ENCODE measurements around the gene VEGFC. TPM values are rescaled to one million over a fixed set of nuclear protein-coding genes. Genes with fewer than 3 reads are reported as not detected.

Gene VEGFC
- polyA plus RNA-seq, 1 donor: 8.4 TPM

DNA sequence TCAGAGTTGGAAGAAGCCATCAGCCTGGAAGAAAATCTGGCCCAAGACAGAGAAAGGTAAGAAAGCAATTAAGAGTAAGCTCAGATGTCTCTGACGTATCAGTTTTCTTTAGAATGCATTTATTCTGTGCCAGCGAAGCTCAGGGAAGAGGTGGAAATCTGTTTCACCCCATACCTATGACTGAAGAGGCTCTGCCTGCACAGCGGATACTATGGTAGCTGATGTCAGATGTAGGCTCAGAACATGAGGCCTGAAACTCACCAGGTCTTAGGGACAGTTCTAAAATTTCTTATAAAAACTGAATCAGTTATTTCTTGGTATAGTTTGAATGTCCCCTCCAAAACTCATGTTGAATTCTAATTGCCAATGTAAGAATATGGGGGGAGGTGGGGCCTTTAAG lies 30.9 kb downstream of the VEGFC start:
- no peak for DNase-seq

DNA sequence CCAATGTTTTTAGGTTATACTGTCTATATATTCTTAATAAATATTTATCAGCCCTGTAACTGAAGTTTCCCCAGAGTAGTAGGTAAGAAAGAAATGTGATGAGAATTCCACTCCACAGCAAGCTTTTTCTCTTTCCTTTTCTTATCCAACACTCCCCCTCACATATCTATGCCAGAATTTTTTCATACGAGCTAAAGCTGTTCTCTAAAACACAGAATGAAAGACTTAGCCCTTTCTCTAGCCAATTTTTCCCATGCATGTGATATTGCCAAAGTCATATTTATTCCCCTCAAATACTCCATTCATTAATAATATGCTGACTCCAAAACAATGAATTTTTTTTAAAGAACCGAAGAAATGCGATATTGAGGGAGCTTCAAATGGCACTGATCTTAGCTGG lies 32.3 kb downstream of the VEGFC start:
- DNase-seq: no peak

DNA sequence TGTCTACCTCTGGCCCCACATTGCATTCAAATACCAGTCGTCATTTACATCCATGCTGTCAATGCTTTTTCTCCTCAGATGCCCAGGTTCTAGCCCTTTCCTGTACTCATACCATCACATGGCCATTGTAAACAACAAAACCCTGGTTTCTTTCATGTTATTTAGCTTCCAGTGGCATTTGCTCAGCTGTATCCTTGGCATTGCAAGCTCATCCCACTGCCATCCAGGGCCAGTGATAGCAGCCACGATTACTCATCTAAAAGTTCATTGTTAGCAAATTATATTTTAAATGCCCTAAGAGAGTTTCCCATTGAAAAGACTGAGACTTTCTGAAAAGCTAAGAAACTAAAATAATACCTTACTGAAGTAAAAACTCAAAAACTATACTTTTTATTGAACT lies 34.0 kb downstream of the VEGFC start:
- no peak for DNase-seq

DNA sequence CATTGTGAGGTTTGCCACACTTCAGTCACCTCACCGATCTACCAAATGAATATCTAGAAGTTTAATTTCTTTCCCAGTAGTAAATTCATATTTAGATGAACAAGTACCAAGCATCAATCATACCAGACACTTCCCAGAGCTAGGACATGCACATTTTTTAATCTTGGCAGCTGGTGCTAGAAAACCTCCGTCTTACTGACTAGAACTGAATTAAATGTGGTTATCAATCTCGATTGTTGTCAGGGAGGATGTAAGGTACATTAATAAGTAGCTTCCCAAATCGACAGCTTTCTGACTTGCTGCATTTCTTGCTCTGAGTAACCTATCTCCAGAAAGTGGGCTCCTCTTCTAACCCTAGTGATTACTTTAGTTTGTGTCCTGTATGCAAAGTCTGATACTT lies 34.4 kb downstream of the VEGFC start:
- no peak for DNase-seq

DNA sequence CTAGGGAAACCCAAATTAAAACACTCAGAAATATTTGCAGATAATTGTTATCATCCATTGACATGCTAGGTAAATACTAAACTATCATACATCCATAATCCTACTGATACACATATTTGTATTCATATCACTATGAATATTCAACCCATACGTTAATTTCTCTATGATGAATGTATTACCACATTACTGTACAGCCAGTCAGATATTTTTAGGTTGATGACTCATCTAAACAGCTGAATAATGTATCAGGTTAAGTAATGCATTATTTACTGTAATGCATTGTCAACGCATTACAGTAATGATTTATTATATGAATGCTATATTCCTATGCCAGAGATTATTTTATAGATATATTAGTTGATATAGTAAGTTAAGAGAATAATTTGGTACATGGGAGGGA lies 37.1 kb downstream of the VEGFC start:
- no peak for DNase-seq

DNA sequence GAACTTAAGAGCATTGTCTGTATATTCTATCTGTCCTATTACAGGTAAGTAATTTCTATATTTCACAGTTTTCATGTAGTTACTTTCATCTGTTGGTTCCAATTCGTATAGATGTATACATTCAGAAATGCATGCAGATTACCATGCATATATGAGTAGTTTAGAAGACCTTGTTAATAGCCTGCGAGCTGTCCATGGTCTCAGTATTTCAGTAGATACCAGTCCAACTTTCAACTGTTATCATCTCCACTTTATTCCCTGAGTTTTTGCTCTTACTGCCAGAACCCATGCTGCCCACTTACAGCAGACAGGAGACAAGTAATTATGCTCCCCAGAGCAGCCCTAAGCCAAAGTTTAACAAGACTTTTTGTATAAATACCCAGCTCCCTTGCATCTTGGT lies 37.7 kb downstream of the VEGFC start:
- DNase-seq: no peak

GRCh38 chr4:176753049-176753448 lies 39.7 kb downstream of the VEGFC start:
- no peak for DNase-seq

GRCh38 chr4:176752191-176752749 lies 40.5 kb downstream of the VEGFC start:
- no peak for DNase-seq

DNA sequence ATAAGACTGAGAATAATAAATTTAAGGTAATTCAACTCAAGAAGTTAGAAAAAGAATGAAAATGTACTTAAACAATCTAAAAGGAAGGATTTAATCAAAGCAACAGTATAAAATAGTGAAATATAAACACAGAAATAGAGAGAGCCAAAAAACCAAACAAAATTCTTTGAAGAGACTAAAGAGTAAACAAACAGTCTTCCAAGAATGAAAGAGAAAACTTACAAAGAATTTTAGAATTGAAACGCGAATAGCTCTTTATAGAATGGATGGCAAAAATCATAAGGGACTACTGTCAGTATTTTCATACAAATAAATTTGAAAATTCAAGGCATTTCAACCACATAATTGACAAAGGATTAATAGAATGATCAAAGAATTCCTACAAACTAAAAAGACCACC lies 41.7 kb downstream of the VEGFC start:
- DNase-seq: no peak

DNA sequence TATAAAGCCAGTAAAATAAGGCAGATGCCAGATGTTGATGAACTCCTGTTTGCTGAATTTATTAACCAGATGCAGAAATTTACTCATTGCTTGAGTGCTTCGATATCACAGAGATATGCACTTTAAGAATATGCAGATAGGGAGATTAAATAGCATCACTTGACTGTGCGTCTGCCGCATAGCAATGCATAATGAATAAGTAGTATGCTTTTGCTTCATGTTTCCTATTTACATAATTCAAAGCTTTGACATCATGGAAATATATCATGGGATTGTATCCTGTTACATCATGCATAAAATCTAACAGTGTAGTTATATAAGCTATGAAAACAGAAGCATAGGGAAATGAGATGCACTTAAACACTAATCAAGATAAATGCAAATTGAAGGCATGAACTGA lies 45.9 kb downstream of the VEGFC start:
- DNase-seq: no peak

DNA sequence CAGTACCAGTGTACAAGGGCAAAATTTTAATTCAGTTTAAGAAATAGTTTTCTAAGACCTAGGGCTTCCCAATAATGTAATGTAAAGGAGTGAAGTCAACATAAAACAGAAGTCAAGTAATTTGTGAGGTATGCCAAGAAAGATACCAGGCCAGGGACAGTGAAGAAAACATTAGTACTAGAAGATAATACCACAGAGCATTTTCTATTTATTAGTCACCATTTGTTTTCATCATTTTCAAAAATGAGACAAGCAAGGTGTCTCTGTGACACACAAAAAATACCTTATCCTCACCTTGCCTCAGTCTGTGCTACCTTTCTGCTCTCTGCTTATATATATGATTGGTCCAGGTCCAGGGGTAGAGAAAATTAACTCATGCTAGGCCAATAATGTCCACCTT lies 46.8 kb downstream of the VEGFC start:
- DNase-seq: no peak

GRCh38 chr4:176744091-176744490 lies 48.6 kb downstream of the VEGFC start:
- no peak for DNase-seq

DNA sequence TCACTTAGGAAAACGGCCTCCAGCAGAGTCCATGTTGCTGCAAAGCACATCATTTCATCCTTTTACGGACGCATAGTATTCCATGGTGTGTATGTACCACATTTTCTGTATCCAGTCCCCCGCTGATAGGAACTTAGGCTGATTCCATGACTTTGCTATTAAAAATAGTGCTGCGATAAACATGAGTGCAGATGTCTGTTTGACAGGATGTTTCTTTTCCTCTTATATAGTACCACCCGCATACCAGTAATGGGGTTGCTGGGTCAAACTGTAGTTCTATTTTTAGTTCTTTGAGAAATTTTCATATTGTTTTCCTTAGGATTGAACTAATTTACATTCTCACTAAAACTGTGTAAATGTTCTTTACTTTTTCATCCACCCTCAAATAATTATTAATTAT lies 50.5 kb downstream of the VEGFC start:
- DNase-seq: no peak

DNA sequence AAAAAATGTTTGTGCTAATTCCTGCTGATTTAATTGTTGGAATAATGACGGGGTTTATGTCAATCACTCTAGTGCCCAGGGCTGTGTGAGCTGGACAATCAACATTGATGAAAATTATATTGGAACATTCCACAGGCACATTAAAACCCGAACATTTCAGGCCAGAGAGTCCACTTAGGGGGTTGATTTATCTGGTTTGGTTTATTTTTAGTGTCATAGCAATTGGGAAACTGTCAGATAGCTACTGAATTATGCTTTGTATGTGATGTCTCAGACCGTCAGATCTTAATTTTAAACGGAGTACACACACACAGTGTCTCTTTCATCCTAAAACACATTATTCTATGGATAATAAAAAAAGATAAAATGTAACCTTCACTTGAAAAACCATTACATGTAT lies 51.5 kb downstream of the VEGFC start:
- no peak for DNase-seq

GRCh38 chr4:176735300-176735699 lies 57.4 kb downstream of the VEGFC start:
- DNase-seq: no peak

GRCh38 chr4:176734461-176734860 lies 58.3 kb downstream of the VEGFC start:
- no peak for DNase-seq

GRCh38 chr4:176729489-176729888 lies 63.2 kb downstream of the VEGFC start:
- DNase-seq: no peak

DNA sequence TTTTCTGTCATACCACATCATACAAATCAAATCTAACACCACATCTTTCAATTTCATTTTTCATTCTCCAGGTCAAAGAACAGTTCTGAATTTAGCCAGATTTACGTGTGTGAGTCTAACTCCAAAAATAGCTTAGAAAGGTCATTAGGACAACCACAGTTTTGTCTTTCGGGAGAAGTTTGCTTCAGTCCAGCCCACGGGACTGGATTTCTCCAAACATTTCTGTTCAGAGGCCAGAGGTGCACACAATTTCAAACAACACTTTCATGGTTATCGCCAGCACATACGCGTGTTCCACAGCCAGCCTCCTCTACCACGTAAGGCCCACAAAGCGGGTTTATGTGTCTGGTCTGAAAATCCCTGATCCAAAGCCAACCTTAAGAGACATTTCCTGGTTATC lies 65.9 kb downstream of the VEGFC start:
- DNase-seq: no peak

GRCh38 chr4:176721459-176721858 lies 71.3 kb downstream of the VEGFC start:
- DNase-seq: no peak

- DNase-seq: no peak
These were observed 73.8 kb downstream of the VEGFC start for GRCh38 chr4:176718881-176719280.

GRCh38 chr4:176717237-176717636 lies 75.5 kb downstream of the VEGFC start:
- DNase-seq: no peak

- DNase-seq: no peak
These were observed 83.3 kb downstream of the VEGFC start for GRCh38 chr4:176709417-176709816.

DNA sequence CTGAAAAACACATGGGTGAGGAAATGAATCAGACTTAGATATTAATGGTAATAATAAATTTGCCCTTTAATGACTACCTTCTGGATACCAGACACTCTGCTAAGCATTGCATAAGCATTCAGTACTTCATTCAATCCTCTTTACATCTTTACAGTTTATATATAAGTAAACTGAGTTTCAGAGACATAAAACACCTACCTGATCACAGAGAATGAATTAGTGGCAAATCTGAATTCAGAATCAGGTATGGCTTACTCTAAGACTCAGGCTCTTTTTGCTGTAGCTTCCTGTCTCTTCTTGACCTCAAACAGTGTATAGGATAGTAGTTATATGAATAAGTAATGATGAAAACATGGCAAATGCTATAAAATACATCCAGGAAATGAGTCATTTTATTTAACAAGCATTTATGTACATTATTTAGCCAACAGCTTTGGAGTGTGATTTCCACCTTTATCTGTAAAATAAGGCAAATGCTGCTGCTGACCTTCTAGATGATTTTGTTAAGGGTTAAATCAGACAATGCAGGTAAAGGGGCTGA lies 83.9 kb downstream of the VEGFC start:
- no peak for DNase-seq

DNA sequence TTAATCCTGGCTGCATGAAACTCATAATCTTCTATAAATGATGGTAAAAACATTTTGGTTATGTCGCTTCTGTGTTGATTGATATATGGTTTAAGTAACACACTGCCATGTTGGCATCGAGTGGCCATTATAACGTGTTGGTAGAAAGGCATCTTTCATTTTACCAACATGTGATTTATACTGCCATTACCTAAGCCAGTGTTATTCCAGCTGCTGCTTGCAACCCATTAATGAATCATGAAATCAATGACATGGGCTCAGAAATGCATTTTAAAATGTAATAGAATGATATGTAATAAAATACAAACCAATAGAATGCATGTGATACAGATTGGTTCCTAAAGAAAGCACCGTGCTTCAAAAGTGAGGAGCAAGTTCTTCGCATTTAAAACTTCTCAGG lies 102.0 kb downstream of the VEGFC start:
- no peak for DNase-seq

GRCh38 chr4:176680668-176681180 lies 112.0 kb downstream of the VEGFC start:
- DNase-seq: no peak

Data from hindlimb muscle (tissue), 1 donor.